ENCODE results near the gene KCNK13.

Gene KCNK13

DNA sequence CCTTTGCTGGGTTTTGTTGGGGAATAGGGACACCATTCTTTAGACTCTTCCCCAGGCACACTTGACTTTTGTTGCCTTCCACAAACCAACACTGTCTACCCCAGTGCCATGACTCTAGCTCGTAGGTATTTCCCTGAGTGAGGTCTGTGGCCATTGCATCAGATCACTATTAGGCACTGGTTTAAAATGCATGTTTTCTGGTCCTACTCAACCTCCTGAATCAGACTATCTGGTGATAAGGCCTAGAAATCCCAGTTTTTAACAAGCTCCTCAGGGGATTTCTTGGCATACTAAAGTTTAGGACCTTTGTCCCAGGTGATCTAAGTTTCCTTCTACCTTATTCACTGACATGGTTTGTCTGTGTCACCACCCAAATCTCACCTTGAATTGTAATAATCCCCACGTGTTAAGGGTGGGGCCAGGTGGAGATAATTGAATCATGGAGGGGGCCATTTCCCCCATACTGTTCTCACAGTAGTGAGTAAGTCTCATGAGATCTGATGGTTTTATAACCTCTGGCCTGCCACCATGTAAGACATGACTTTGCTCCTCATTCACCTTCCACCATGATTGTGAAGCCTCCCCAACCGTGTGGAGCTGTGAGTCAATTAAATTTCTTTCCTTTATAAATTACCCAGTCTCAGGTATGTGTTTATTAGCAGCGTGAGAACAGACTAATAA lies 106.8 kb downstream of the KCNK13 start:
- Histone ChIP-seq H3K36me3 (no peaks in the 10 kb centered on the region), H3K4me1 (ENCODE audit: control insufficient read depth in 1 of 2, insufficient read depth in 1 of 2, low read depth in 1 of 2, low read length in 1 of 2) (no peaks in the 10 kb centered on the region), H3K27me3 (peaks cover 8% of the 10 kb centered on the region), H3K27ac (no peak overlapping the region), H3K9me3 (no peaks in the 10 kb centered on the region), H3K4me3 (ENCODE audit: low read depth in 1 of 2, low read length in 1 of 2) (no peak overlapping the region)
- no peak for TF ChIP-seq CTCF (IDR thresholded peaks at IDR 0.05)

DNA sequence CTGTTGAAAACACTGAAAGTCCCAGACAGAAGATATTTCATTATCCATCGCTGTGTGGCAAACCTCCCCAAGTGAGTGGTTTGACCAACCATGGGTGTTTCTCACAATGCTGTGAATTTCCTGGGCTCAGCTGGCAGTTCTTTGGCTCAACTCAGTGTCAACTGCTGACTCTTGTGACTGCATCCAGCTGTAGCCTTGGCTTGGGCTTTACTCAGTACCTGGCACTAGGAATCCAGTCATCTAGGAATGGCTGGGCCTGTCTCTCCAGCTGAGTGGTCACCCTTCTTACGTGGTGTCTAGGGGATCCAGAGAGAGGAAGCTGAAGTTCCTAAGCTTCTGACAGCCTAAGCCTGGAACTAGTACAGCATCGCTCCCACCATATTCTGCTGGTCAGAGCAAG lies 113.8 kb downstream of the KCNK13 start:
- TF ChIP-seq CTCF (IDR thresholded peaks at IDR 0.05), result no peak
- Histone ChIP-seq H3K27ac (no peak overlapping the region), H3K4me1 (ENCODE audit: control insufficient read depth in 1 of 2, insufficient read depth in 1 of 2, low read depth in 1 of 2, low read length in 1 of 2) (no peaks in the 10 kb centered on the region), H3K9me3 (no peaks in the 10 kb centered on the region), H3K27me3 (peaks cover 8% of the 10 kb centered on the region), H3K4me3 (ENCODE audit: low read depth in 1 of 2, low read length in 1 of 2) (no peak overlapping the region), H3K36me3 (no peaks in the 10 kb centered on the region)

DNA sequence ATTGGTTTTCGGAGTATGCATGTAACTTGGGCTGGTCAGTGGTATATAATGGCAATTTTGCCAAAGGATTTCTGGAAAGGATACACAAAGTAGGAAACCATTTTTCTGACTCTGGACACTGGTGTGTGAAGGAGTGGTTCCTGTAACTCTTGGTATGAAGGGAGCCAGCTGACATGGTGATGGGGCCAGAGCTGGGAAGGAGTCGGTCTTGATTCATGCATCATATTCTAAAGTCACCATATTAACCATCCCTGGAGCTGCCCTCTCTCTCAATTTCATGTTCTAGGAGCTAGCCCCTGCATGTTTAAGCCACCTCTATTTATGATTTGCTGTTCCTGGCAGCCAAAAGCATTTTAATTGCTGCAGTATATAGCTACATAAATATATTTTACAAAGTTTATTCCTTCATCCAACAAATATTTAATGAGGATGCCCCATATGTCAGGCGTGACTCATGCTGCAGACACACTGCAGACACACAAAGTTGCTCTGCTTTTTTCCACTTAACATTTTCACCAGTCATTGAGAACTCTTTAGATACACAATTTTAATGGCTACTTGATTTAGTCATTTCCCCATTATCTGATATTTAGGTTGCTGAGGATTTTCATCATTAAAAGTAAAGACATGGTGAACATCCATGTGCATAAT lies 115.9 kb downstream of the KCNK13 start:
- Histone ChIP-seq H3K36me3 (no peaks in the 10 kb centered on the region), H3K27ac (no peak overlapping the region), H3K4me1 (ENCODE audit: control insufficient read depth in 1 of 2, insufficient read depth in 1 of 2, low read depth in 1 of 2, low read length in 1 of 2) (no peaks in the 10 kb centered on the region), H3K4me3 (ENCODE audit: low read depth in 1 of 2, low read length in 1 of 2) (no peak overlapping the region), H3K9me3 (no peaks in the 10 kb centered on the region), H3K27me3 (no peaks in the 10 kb centered on the region)
- TF ChIP-seq CTCF (IDR thresholded peaks at IDR 0.05), result no peak

GRCh38 chr14:90179357-90179756 lies 117.6 kb downstream of the KCNK13 start:
- no peak for TF ChIP-seq CTCF (IDR thresholded peaks at IDR 0.05)
- no peaks in the 10 kb centered on the region for H3K4me1 ChIP-seq (ENCODE audit: control insufficient read depth in 1 of 2, insufficient read depth in 1 of 2, low read depth in 1 of 2, low read length in 1 of 2)
- no peaks in the 10 kb centered on the region for H3K36me3 ChIP-seq
- no peaks in the 10 kb centered on the region for H3K9me3 ChIP-seq
- no peaks in the 10 kb centered on the region for H3K27me3 ChIP-seq
- H3K4me3 ChIP-seq (ENCODE audit: low read depth in 1 of 2, low read length in 1 of 2), result no peak overlapping the region
- H3K27ac ChIP-seq, result no peak overlapping the region

DNA sequence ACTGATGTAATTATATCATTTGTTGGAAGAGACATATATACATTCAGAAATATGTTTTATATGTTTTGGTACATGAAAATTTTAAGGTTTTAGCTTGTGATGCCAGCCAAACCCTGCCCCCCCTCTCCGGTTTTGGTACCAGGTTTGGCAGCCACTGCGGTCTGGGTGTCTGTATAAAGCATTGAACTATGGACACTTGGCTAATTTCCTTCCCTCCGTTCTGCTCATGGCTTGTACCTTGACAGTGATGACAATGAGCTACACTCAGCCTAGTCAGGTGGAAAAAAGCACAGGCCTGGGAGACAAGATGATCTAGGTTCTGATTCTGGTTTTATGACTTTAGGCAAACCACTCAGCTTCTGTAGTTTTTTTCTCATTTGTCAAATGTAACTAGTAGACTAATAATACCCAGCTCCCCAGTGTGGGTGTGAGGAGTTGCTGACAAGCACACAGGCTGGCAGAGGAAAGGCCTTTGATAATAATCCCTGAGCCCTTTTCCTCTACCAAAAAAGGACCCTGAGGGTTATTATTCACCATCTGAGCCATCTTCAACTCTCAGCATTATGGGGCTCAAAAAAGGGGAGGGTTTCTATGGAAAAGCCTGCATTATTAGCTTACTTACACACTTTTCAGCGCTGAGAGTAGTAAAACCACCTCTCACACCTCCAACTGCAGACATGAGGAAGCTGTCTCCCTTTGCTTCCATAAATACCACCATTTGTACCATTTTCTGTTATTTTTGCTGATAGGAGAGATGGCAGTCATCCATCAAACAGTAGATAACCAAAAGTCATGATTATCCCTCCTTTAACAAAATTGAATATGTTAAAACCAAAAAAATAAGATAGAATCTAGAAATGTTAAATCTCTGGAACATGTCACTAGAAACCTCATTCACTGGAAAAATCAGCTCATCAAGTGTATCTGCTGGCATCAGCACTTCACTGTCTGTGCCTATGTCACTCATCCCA lies 118.3 kb downstream of the KCNK13 start:
- Histone ChIP-seq H3K27me3 (no peaks in the 10 kb centered on the region), H3K4me3 (ENCODE audit: low read depth in 1 of 2, low read length in 1 of 2) (no peak overlapping the region), H3K4me1 (ENCODE audit: control insufficient read depth in 1 of 2, insufficient read depth in 1 of 2, low read depth in 1 of 2, low read length in 1 of 2) (no peaks in the 10 kb centered on the region), H3K36me3 (no peaks in the 10 kb centered on the region), H3K9me3 (no peaks in the 10 kb centered on the region), H3K27ac (no peak overlapping the region)
- TF ChIP-seq CTCF (IDR thresholded peaks at IDR 0.05), result no peak
